GM21360 (cell line): ENCODE data around the gene TECPR2.

Experiments
- ATAC-seq: cut with Tn5 transposase; IDR thresholded peaks from one replicate; pipeline ENCODE4 v1.9.1; 2021; ENCODE audit warnings: mild to moderate bottlenecking, moderate library complexity; ENCODE audit not compliant: unreplicated experiment

TECPR2 gene

GRCh38 chr14:102421411-102422057 lies 58.8 kb downstream of the TECPR2 start:
- no peak for ATAC-seq

GRCh38 chr14:102424520-102424919 lies 61.8 kb downstream of the TECPR2 start:
- ATAC-seq = no peak

- no peak for ATAC-seq
Observed at GRCh38 chr14:102424923-102425322, 62.2 kb downstream of the TECPR2 start.

DNA sequence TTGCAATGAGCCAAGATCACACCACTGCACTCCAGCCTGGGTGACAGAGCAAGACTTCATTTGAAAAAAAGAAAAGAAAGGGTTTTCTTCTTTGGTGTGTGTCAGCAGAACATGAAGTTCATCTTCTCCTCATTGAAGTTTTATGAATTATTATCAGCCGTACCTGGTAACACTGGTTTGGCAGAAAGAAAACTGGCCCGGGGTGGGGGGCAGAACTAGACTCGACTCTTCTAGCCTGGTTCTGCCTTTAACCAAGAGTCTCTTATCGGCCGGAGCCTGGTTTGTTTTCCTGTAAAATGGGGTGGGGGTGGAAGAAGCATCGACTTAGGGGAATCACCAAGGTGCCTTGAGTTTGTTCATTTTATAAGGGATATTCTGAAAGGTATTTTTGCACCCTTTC lies 64.1 kb downstream of the TECPR2 start:
- no peak for ATAC-seq

- no peak for ATAC-seq
Observed at GRCh38 chr14:102427642-102428041, 64.9 kb downstream of the TECPR2 start.

DNA sequence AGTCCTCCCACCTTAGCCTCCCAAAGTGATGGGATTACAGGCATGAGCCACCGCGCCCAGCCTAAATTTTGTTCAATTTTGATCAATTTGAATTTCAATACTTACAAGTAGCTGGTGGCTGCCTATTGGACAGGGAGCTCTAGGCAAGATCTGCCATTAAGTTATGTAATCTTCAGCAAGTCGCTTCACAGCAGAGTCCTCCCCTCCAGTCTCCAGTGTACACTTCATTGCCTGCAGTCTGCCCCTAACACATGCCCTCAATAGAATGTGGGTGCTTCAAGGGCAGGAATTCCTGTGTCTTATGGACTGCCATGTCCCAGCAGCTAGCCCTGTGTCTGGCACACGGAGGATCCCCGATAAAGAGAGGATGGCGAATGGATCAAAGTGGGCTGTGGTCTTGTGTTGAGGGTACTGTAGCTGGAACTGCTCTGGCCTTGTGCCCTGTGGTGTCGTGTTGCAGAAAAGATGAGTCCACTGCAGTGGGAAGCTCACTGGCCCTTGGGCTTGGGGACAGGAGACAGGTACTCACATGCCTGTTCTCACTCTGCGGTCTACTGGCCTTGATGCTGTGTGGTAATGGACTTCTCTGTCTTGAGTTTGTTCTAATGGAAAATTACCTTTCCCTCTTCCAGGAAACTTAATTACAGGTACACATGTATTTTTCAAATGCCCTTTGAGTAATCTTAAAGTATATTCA lies 67.6 kb downstream of the TECPR2 start:
- no peak for ATAC-seq

GRCh38 chr14:102431751-102432150 lies 69.0 kb downstream of the TECPR2 start:
- no peak for ATAC-seq

DNA sequence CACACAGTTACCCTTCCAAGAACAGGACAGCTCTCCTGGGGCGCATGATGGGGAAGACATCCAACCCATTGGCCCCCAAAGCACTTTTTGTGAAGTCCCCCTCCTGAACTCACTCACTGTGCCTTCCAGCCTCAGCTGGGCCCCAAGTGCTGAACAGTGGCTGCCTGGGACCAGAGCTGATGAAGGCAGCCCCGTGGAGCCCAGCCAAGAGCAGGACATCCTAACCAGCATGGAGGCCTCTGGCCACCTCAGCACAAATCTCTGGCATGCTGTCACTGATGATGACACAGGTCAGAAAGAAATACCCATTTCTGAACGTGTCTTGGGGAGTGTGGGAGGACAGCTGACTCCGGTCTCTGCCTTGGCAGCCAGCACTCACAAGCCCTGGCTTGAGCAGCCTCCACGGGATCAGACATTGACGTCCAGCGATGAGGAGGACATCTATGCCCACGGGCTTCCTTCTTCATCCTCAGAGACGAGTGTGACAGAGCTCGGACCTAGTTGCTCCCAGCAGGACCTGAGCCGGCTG lies 72.0 kb downstream of the TECPR2 start:
- no peak for ATAC-seq

DNA sequence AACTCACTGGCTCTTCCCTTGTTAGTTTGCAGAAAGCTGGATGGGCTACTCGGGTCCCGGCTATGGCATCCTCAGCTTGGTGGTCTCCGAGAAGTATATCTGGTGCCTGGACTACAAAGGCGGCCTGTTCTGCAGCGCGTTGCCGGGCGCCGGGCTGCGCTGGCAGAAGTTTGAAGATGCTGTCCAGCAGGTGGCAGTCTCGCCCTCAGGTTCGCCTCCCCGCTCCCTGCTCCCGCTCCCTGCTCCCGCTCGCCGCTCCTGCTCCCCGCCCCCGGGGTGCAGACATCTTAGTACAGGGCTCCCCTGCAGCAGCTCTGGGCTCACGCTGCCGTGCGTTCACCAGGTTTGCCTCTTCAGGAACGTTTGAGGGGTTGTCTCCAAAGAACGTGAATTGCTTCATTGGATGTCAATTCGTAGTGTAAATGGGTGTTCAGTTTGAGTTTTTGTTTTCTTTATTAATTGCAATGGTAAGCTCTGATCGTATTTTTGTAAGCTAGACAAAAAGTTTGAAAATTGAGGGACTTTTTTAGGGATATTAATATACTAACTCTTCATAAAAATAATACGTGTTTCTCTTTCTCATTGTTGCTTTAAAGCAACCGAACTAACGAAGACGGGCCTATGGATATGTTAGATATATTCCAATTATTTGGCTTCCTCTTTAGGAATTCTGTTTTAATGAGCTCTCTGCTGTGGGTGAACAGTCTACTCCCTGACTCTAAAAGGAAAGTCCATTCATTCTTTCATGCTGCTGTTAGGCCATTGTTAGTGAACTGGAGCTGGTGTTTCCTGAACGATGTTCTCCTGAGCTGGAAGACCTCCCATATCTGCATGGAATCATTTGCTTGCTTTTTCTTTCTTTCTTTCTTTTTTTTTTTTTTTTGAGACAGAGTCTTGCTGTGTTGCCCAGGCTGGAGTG lies 75.5 kb downstream of the TECPR2 start:
- ATAC-seq = peak; percentile 76

- ATAC-seq = no peak
Observed at GRCh38 chr14:102439556-102439955, 76.8 kb downstream of the TECPR2 start.

GRCh38 chr14:102440392-102440791 lies 77.7 kb downstream of the TECPR2 start:
- no peak for ATAC-seq

DNA sequence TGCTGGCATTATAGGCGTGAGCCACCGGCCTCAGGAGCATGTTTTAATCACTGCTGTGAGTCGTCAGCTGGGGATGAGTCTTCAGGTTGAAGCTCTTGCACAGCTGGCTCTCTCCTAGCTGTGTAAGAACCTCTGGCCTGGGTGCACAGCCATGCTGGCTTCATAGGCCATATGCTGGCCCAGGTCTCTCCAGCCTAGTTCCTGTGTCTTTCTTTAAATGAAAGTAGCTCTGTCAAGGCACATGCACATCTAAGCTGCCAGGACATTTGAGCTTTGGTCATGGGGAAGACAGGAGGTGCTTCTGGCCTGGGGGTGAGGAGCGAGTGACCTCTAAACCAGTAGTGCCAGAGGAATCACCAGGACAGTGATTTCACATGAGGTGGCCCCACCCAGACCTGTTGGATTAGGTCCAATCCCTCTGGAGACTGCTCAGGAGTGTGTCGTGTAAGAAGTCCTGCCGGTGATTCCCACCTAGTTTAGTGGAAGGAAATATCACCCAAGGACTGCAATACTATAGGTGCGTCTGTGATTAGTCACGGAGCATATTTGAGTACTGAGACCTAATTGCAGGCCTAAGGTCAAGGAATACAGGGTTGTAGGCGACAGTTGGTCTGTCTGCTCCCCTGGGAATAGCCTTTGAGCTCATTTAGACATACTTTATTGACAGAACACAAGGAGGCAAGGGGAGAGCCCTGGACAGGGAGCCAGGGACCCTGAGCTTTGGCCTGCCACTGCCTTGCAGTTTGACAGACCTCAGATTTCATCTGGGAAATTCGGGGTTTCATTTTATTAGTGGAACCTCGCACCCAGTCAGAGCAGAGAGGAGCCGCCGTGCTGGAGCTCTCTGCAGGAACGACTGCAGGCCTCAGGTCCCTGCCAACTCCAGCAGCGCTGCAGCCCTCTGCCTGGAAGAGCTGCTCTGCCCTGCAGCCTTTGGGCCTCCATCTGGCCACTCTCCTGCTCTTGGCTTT lies 79.8 kb downstream of the TECPR2 start:
- ATAC-seq = no peak

DNA sequence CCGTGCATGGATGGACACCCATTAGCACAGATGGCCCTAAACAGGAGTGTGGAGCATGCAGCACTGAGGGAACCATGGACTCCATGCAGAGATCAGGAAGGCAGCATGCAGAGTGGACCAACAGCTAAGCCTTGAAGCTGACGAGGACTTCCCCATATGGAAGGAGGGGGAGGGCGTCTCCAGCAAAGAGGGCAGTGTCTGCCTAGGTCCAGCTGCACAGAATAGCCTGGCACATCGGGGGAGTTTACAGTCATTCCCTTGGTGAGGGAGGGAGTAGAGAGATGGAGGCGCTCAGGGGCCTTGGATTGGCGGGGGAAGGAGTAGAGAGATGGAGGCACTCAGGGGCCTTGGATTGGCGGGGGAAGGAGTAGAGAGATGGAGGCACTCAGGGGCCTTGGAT lies 82.3 kb downstream of the TECPR2 start:
- no peak for ATAC-seq

- ATAC-seq = no peak
Observed at GRCh38 chr14:102445641-102446040, 82.9 kb downstream of the TECPR2 start.

DNA sequence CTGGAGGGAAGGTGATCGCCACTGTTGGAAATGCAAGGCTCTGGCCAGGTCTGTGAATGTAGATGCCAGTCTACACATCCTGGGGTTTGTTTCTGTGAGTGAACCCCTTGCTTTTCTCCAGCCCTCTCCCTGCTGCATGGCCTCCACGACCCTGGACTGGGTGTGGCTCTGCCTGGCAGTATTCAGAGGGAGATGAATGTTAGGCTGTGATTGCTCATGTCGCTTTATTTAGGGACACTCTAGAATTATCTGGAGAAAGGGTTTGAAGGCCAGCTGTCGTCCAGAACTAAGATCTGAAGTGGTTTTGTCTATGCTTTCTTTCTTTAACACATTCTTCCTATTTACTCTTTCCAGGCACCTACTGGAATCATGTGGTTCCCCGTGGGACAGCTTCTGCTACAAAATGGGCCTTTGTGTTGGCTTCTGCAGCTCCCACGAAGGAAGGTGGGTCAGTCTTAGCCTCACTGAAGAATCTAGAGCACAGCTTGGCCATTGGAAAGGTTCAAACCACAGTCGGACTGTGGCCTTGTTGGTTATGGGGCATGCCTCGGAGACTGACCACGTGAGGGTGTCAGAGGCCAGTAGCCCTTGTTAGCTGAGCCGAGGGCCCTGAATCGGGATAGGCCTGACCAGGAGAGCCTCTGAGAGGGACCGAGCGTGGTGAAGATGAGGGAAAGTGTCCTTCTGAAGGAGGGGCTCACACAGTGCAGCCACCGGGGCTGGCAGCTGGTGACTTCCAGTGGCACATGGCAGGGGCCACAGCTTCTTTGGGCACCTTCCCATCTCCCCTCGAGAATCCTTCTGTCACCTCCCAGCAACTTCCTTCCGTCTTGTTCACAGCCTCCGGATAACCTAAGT lies 87.7 kb downstream of the TECPR2 start:
- no peak for ATAC-seq

DNA sequence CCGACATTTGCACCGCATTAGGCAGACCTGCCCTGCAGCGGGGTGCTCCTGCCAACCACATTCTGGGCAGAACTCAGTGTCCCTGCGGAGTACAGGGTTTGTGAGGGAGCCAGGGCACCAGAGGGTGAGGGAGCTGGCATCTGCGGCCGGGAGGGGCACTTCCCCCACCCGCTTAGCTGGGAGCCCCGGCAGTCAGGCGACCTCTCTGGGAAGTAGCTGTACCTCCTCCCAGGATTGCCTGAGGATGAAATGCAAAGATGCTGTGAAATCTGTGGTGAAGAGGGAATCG lies 88.3 kb downstream of the TECPR2 start:
- no peak for ATAC-seq

GRCh38 chr14:102452302-102452701 lies 89.6 kb downstream of the TECPR2 start:
- ATAC-seq = no peak

DNA sequence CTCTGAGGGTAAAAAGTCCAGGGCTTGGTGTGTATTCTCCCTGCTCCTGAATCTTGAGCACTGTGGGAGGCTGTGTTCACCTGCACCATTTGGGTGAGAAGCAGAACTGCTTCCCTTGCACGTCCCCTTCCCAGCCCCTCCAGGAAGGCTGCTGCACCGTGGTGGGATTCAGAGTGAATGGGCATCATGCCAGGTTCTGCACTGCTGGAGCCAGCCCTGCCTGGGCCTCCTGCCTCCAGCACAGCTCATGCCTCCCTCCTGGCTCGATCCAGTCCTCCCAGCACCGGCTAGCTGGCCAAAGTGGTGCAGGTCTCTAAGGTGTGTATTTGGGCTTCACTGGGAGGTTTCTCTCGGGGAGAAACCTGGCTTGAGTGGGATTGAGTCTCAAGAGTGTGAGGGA lies 92.0 kb downstream of the TECPR2 start:
- no peak for ATAC-seq

DNA sequence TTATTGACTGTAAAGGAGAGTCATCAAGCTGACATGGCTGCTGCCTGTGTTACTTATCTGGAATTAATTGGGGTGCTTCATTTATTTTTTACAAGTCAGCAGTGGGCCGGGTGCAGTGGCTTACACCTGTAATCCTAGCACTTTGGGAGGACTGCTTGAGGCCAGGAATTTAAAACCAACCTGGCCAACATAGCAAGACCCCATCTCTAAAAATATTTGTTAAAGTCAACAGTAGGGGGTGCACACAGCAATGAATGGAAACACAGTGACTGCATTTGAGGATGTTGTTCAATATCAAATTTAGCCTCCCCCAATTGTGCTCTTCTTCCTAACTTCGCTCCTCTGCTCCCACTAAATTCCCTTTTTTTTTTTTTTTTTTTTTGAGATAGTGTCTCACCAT lies 94.8 kb downstream of the TECPR2 start:
- ATAC-seq = no peak
